Testis (tissue), 2 donors: Measurements from ENCODE around the gene ST6GALNAC5.

Experiments used
- POLR2A ChIP-seq: fragments of 450-650 bp; IDR thresholded peaks from one replicate; pipeline ENCODE4 v1.6.1; 2017; ENCODE audit warnings: antibody characterized with exemption, mild to moderate bottlenecking, moderate library complexity
- TF ChIP-seq, protein P1 (sequence below), 3 experiments: fragments of 450-650 bp in 2 of 3; fragments of 200-600 bp in 1 of 3; sonication (generic) in 1 of 3; IDR thresholded peaks; one replicate each; pipeline ENCODE4 v1.5.1; 2016 to 2019; ENCODE audit warnings: antibody characterized with exemption in 3 of 3, mild to moderate bottlenecking in 2 of 3, moderate library complexity in 1 of 3

DNA sequence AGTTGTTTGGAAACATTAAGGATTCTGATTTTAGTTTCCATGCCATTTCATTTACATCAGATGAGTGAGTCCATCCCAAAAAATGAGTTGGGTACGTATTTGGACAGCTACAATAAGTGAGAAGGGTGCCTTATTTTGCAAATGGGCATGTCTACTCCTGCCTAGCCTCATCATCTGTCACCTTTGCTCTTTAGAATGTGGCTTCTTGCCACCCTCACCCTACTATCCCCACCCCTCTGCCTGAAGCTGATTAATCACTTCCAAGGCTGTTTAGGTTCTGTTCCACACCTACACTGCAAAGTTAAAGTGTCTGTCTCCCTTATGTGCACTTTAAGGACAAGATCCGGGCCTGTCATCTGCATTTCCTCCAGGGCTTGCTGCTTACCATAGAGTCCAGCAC, 61.2 kb downstream of the ST6GALNAC5 start:
- TF ChIP-seq, protein P1, sequence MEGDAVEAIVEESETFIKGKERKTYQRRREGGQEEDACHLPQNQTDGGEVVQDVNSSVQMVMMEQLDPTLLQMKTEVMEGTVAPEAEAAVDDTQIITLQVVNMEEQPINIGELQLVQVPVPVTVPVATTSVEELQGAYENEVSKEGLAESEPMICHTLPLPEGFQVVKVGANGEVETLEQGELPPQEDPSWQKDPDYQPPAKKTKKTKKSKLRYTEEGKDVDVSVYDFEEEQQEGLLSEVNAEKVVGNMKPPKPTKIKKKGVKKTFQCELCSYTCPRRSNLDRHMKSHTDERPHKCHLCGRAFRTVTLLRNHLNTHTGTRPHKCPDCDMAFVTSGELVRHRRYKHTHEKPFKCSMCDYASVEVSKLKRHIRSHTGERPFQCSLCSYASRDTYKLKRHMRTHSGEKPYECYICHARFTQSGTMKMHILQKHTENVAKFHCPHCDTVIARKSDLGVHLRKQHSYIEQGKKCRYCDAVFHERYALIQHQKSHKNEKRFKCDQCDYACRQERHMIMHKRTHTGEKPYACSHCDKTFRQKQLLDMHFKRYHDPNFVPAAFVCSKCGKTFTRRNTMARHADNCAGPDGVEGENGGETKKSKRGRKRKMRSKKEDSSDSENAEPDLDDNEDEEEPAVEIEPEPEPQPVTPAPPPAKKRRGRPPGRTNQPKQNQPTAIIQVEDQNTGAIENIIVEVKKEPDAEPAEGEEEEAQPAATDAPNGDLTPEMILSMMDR (IDR thresholded peaks at IDR 0.05) = no peak
- TF ChIP-seq POLR2A = no peak
